ENCODE results near the gene CCDC154.

CCDC154 gene

GRCh38 chr16:1435921-1436697, 8.2 kb downstream of the CCDC154 start:
- DNase-seq (ENCODE audit: low read depth) = no peak

GRCh38 chr16:1434644-1435592, 9.4 kb downstream of the CCDC154 start:
- DNase-seq (ENCODE audit: low read depth) = no peak

DNA sequence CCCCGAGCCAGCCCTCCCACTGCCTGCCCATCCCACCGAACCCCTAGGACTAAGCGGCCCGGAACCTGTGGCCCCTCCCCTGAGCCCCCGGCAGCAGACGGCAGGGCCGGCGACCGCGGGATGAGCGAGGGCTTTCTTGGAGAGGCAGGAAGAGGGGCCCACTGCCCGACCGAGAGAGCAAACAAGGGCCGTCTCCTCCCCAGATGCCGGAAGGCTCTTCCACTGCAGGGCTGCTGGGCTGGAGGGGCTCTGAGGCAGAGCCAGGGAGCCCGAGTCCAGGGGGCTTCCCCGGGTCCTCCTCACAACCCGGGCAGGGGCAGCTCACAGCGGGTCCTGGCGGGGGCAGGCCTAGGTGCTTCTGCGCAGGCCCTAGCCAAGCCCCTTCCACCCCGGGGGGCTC, 10.6 kb downstream of the CCDC154 start:
- DNase-seq (ENCODE audit: low read depth) = no peak

DNA sequence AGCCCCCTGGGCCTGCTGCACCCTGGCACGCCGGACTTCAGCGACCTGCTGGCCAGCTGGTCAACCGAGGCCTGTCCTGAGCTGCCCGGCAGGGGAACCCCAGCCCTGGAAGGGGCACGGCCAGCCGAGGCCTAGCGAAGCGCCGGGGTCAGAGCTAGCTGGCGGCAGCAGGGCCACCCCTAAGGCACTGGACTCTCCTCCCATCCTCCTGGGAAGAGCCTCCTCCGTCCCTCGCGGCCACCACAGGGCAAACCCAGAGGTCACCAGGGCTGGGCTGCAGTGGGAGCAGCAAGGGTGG, 11.1 kb downstream of the CCDC154 start:
- no peak for DNase-seq (ENCODE audit: low read depth)

DNA sequence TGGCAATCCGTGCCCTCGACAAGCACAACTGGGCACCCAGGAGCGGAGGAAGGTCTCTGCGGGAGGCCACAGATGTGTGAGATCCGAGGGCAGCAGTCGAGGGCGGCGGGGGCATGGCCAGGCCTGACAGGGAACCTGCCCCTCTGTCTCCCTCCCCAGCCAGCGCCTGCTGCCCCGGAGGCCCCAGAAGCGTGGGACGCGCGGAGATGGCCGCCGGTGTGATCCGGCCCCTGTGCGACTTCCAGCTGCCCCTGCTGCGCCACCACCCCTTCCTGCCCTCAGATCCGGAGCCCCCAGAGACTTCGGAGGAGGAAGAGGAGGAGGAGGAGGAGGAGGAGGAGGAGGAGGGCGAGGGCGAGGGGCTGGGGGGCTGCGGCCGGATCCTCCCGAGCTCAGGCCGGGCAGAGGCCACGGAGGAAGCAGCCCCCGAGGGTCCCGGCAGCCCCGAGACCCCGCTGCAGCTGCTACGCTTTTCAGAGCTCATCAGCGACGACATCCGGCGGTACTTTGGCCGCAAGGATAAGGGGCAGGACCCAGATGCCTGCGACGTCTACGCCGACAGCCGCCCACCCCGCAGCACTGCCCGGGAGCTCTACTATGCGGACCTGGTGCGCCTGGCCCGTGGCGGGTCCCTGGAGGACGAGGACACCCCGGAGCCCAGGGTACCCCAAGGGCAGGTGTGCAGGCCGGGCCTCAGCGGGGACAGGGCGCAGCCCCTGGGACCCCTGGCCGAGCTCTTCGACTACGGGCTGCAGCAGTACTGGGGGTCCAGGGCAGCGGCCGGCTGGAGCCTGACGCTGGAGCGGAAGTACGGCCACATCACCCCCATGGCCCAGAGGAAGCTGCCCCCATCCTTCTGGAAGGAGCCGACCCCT, 11.7 kb downstream of the CCDC154 start:
- DNase-seq (ENCODE audit: low read depth) = no peak

- no peak for DNase-seq (ENCODE audit: low read depth)
These were observed 12.7 kb downstream of the CCDC154 start for GRCh38 chr16:1431497-1432270.

DNA sequence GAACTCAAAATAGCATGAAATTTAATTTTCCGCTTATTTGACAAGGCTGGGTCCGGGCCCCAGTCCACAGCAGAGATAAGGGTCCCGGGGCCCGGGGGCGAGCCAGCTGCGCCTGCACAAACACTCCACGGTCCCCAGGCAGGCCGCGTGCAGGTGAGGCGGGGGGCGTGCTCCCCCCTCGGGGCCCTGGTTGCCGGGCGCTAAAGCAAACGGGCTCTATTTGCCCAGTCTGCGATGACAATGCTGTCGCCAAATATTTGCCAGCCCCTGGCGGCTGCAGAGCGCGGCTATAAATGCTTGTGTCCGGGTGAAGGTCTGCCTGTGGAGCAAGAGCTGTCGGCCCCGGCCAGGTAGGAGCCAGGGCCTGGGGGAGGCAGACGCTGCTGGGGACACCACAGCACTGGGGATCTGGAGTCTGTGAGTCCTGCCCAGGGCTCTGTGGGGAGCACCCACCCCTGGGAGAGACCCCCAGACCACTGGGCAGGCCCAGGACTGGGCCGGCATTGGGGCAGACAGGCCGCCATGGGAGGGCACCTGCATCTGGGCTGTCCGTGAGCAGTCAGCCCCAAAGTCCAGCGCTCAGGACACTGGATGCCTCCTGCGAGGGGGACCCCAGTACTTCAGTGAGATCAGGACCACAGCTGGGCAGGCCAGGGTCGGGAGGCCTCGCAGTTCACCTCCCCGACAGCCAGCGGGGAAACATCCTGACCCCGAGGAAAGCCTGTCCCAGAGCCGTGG, 13.4 kb downstream of the CCDC154 start, which contains the start of gene PERCC1:
PERCC1 (plus strand) TSS at position 320 of the 738 bp plus-strand sequence. CDS start 1,516 bp downstream, outside the sequence.
- DNase-seq (ENCODE audit: low read depth) = no peak

- DNase-seq (ENCODE audit: low read depth) = no peak
These were observed 14.1 kb downstream of the CCDC154 start for GRCh38 chr16:1430214-1430758.

GRCh38 chr16:1429631-1430030, 14.7 kb downstream of the CCDC154 start:
- no peak for DNase-seq (ENCODE audit: low read depth)

GRCh38 chr16:1429012-1429411, 15.3 kb downstream of the CCDC154 start:
- no peak for DNase-seq (ENCODE audit: low read depth)

GRCh38 chr16:1428511-1428910, 15.8 kb downstream of the CCDC154 start:
- DNase-seq (ENCODE audit: low read depth) = peak; percentile 28

DNA sequence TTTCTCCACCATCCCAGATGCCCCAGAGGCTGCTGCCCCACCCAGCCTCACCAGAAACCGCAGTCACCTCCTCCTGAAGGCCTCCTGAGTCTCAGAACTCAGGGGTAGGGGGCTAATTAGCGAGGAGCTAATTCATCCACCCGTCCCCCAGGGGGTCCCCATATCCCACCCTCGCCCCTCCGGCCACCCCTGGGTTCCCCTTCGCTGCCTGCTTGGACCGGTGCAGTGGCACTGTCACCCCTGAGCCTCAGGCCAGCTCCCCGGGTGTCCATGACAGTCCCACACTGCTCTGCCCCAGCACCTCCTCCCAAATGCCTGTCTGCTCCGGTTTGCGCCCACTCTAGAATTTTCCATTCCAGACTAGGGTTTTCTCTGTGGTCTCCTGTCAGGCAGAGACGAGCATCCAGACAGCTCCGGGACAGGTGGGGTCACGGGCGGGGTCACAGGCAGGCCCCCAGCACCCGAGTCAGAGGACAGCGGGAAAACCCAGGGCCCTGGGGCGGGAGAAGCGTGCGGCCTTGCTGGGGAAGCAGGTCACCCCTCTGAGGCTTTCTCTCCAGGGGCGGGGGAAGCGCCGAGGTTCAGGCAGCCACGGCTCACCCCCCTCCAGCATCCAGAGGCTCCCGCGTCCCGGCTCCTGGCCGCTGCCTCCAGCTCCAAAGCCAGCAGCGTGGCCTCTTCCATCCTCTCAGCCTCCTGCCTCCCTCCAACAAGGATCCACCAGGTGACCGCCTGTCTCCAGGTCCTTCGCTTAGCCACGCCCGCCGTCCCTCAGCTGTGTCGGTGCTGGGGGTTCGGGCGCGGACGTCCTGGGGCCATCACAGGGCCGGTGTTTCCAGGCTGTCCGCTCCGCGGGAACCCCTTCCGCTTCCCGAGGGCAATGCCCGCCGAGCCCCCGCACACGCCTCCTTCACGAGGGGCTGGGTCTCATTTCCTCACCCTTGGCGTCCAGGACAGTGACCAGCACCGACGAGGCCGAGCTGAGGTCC, 16.6 kb downstream of the CCDC154 start:
- DNase-seq (ENCODE audit: low read depth) = no peak

GRCh38 chr16:1426734-1427471, 17.5 kb downstream of the CCDC154 start:
- DNase-seq (ENCODE audit: low read depth) = no peak

DNA sequence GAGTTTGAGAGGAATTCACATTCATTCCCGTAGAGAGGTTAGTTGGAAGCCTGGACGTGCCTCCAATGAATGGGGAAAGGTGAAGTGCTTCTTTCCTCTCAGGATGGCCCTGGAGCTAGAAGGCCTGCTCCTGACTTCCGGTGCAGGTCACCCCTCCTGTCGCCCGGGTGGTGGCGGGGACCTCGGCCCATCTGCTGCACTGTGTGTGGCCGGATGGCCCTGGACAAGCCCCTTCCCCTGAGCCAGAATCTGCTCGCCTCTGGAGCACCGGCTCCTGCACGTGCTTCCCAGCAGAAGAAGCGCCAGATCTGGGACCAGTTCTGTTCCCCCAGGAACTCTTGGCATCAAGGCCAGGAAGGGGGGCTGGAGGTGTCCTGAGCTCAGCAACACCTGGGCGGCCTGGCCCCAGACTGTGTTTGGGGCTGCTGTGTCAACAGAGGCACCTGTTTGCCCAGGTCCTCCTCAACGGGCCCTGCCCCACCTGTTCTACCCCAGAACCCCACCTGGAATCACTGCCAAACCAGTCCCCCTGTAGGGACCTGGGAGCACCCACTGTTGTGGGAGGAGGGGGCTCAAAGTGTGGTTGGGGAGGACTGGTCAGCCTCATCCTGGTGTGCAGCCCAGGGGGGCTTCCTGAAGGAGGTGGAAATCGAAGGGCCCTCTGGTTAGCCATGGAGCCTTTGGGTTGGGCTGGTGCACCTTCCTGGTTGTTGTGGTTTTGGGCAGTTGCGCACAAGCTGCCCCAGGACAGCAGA, 18.6 kb downstream of the CCDC154 start:
- DNase-seq (ENCODE audit: low read depth) = no peak

DNA sequence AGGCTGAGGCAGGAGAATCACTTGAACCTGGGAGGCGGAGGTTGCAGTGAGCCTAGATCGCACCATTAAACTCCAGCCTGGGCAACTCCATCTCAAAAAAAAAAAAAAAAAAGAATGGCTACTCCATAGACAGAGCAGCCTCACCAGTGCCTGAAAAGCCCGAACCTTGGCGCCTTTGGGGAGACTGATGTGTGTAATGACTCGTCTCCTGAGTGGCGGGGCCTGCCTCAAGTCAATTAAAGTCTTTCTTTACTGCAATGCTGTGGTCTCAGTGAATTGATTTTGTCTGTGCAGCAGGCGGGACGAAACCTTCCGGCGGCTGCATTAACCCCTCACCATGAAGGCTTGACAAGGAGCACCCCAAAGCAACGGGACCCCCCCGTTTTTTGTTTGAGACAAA, 20.3 kb downstream of the CCDC154 start:
- DNase-seq (ENCODE audit: low read depth) = no peak

DNA sequence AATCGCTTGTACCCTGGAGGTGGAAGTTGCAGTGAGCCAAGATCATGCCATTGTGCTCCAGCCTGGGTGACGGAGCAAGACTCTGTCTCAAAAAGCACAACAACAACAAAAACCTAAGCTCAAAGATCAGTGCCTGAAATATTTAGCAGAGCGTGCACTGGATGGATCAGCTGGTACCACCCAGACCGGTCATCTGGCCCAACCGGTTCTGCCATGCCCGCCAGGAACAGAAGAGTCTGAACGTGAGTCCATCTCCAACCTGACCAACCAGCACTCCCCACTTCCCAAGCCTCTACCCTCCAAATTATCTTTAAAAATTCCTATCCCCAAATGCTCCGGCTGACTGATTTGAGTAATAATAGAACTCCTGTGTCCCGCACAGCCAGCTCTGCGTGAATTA, 22.3 kb downstream of the CCDC154 start:
- no peak for DNase-seq (ENCODE audit: low read depth)

- no peak for DNase-seq (ENCODE audit: low read depth)
These were observed 24.2 kb downstream of the CCDC154 start for GRCh38 chr16:1420111-1420539.

- DNase-seq (ENCODE audit: low read depth) = no peak
These were observed 27.8 kb downstream of the CCDC154 start for GRCh38 chr16:1416521-1416941.
